ENCODE data around the gene CYP4Z1. TPM values are rescaled to one million over a fixed set of nuclear protein-coding genes. Genes with fewer than 3 reads are reported as not detected.

Gene CYP4Z1
- polyA plus RNA-seq, 1 of the 3 experiments (the other 2 are of a cell fraction) = not detected

DNA sequence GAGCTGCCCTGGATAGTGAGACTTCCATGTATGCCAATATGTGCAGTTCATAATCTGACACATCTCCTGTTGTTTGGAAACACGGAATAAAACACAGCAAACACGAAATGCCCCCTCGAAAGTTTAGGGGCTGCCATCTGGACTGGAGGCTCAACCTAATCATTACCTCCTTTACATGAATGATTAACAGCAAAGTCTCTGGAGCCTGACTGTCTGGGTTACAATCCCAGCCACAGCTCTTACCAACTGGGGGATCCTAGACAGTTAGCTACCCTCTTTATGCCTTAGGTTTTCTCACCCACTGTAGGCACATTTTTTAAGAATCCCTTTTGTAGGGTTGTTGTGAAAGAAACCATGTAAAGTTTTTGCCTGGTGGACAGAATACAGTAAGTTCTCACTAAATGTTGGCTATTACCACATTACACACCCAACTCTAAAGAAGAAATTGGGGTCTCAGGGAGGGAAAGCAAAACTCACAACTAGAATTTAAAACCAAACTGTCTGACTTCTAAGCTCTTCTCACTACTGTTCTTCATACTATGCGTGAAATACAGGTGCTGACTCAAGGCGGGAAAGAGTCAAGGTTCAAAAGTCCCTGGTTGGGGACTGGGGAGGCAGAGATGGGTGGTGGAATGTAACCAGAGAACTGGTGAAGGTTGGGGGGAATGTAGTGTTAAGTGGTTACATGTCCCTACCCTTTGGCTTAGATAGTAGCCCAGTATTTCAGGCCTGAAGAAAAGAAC lies 94.4 kb downstream of the CYP4Z1 start:
- ChIA-PET POLR2A (no interaction called here), CTCF (interaction anchor here (1.0 to 1.8 kb wide), 2 partner anchors 14 to 17 kb away, joined by 3 to 9 read pairs; no protein-coding TSS in a partner anchor)
- Histone ChIP-seq H3K4me3 (ENCODE audit: low read depth in 2 of 2, low read length in 1 of 2) (no peak overlapping the region), H3K9me2 (no peaks in the 10 kb centered on the region), H3K36me3 (replicated peaks in 1 of 2; ENCODE audit: control insufficient read depth in 1 of 2, insufficient read depth in 2 of 2, low read length in 1 of 2) (no peaks in the 10 kb centered on the region), H3K4me2 (no peak overlapping the region), H3K9me3 (no peaks in the 10 kb centered on the region), H3K27me3 (ENCODE audit: insufficient read depth) (no peaks in the 10 kb centered on the region), H3F3A (replicated peaks; ENCODE audit: insufficient read depth) (no peaks in the 10 kb centered on the region), H2AFZ (ENCODE audit: low read depth) (no peak overlapping the region), H4K20me1 (ENCODE audit: insufficient read depth) (no peaks in the 10 kb centered on the region), H3K4me1 (ENCODE audit: control insufficient read depth in 1 of 2, insufficient read depth in 2 of 2, low read depth in 1 of 2, low read length in 1 of 2) (no peaks in the 10 kb centered on the region), H3K9ac (no peak overlapping the region), H3K27ac (ENCODE audit: low read depth in 2 of 2, low read length in 1 of 2) (no peak overlapping the region), H3K79me2 (ENCODE audit: insufficient read depth) (no peaks in the 10 kb centered on the region)
- TF ChIP-seq TAF1 (IDR thresholded peaks at IDR 0.05; ENCODE audit: borderline replicate concordance, low read depth, low read length) (no peak), FOSL2 (IDR thresholded peaks at IDR 0.05; ENCODE audit: borderline replicate concordance, low read depth) (no peak), TEAD4 (IDR thresholded peaks at IDR 0.05; ENCODE audit: borderline replicate concordance, insufficient read depth) (no peak), GATA2 (CRISPR knock-in tag; IDR thresholded peaks at IDR 0.05) (no peak), EP300 (IDR thresholded peaks at IDR 0.05; ENCODE audit: borderline replicate concordance in 1 of 2, low read depth in 1 of 2, low read length in 1 of 2) (no peak), TCF12 (IDR thresholded peaks at IDR 0.05) (no peak), CHD2 (IDR thresholded peaks at IDR 0.05; ENCODE audit: low read length, partially characterized antibody) (no peak), RFX5 (IDR thresholded peaks at IDR 0.05; ENCODE audit: low read length) (no peak), RAD21 (IDR thresholded peaks at IDR 0.05; ENCODE audit: low read length) (no peak), SMC3 (IDR thresholded peaks at IDR 0.05; ENCODE audit: low read depth, low read length) (no peak), SIN3A (IDR thresholded peaks at IDR 0.05; ENCODE audit: borderline replicate concordance, low read depth, low read length) (no peak), MEF2A (IDR thresholded peaks at IDR 0.05; ENCODE audit: borderline replicate concordance, low read depth) (no peak), RXRA (IDR thresholded peaks at IDR 0.05; ENCODE audit: borderline replicate concordance, low read depth) (no peak)
- TF ChIP-seq, protein P1, sequence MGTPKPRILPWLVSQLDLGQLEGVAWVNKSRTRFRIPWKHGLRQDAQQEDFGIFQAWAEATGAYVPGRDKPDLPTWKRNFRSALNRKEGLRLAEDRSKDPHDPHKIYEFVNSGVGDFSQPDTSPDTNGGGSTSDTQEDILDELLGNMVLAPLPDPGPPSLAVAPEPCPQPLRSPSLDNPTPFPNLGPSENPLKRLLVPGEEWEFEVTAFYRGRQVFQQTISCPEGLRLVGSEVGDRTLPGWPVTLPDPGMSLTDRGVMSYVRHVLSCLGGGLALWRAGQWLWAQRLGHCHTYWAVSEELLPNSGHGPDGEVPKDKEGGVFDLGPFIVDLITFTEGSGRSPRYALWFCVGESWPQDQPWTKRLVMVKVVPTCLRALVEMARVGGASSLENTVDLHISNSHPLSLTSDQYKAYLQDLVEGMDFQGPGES (IDR thresholded peaks at IDR 0.05; ENCODE audit: low read depth, low read length) = no peak
- no peak for DNase-seq
- WGBS (ENCODE audit: low lambda C conversion rate) = 33% methylated on average over 5 of the region's 5 CpGs

DNA sequence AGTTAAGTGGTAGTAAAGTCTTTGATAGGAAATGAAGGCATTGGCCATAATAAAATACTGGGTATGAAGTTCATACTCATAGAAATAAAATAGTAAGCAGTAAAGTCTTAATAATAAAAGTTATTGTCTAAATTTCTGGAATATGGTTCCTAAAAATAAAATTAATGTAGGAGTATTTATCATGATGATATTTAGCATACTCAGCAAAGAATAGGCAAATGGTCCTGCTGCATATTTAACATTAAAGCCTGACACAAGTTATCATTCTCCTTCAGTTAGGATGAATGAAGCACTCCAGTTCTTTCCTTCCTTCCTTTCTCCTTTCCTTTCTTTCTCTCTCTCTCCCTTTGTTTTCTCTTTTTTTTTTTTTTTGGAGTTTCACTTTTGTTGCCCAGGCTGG lies 97.5 kb downstream of the CYP4Z1 start:
- Histone ChIP-seq H3K4me2 (no peak overlapping the region), H3K9ac (no peak overlapping the region), H4K20me1 (ENCODE audit: insufficient read depth) (no peaks in the 10 kb centered on the region), H3K9me2 (no peaks in the 10 kb centered on the region), H3K79me2 (ENCODE audit: insufficient read depth) (no peaks in the 10 kb centered on the region), H3K4me1 (ENCODE audit: control insufficient read depth in 1 of 2, insufficient read depth in 2 of 2, low read depth in 1 of 2, low read length in 1 of 2) (no peaks in the 10 kb centered on the region), H3K27ac (ENCODE audit: low read depth in 2 of 2, low read length in 1 of 2) (no peak overlapping the region), H3K4me3 (ENCODE audit: low read depth in 2 of 2, low read length in 1 of 2) (no peak overlapping the region), H3K9me3 (no peaks in the 10 kb centered on the region), H3K27me3 (ENCODE audit: insufficient read depth) (no peaks in the 10 kb centered on the region), H3K36me3 (replicated peaks in 1 of 2; ENCODE audit: control insufficient read depth in 1 of 2, insufficient read depth in 2 of 2, low read length in 1 of 2) (no peaks in the 10 kb centered on the region), H2AFZ (ENCODE audit: low read depth) (no peak overlapping the region), H3F3A (replicated peaks; ENCODE audit: insufficient read depth) (no peaks in the 10 kb centered on the region)
- no peak for DNase-seq
- ChIA-PET CTCF (interaction anchor here (2.0 kb wide), 1 partner anchor 14 kb away, joined by 6 read pairs; no protein-coding TSS in a partner anchor), POLR2A (no interaction called here)
- TF ChIP-seq POLR2AphosphoS5 (IDR thresholded peaks at IDR 0.05; ENCODE audit: low read depth, low read length) (no peak), CHD2 (IDR thresholded peaks at IDR 0.05; ENCODE audit: low read length, partially characterized antibody) (no peak), JUND (IDR thresholded peaks at IDR 0.05) (no peak), TEAD4 (IDR thresholded peaks at IDR 0.05; ENCODE audit: borderline replicate concordance, insufficient read depth) (no peak)
- TF ChIP-seq, protein P2, sequence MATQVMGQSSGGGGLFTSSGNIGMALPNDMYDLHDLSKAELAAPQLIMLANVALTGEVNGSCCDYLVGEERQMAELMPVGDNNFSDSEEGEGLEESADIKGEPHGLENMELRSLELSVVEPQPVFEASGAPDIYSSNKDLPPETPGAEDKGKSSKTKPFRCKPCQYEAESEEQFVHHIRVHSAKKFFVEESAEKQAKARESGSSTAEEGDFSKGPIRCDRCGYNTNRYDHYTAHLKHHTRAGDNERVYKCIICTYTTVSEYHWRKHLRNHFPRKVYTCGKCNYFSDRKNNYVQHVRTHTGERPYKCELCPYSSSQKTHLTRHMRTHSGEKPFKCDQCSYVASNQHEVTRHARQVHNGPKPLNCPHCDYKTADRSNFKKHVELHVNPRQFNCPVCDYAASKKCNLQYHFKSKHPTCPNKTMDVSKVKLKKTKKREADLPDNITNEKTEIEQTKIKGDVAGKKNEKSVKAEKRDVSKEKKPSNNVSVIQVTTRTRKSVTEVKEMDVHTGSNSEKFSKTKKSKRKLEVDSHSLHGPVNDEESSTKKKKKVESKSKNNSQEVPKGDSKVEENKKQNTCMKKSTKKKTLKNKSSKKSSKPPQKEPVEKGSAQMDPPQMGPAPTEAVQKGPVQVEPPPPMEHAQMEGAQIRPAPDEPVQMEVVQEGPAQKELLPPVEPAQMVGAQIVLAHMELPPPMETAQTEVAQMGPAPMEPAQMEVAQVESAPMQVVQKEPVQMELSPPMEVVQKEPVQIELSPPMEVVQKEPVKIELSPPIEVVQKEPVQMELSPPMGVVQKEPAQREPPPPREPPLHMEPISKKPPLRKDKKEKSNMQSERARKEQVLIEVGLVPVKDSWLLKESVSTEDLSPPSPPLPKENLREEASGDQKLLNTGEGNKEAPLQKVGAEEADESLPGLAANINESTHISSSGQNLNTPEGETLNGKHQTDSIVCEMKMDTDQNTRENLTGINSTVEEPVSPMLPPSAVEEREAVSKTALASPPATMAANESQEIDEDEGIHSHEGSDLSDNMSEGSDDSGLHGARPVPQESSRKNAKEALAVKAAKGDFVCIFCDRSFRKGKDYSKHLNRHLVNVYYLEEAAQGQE (IDR thresholded peaks at IDR 0.05; ENCODE audit: low read depth, low read length) = no peak
